SKM-1 treated with dmso at 0.1 percent for 144 hours (cell line): ENCODE results near the gene KITLG.
"Not testable (repeated sequence)": the region's sequence is repeated elsewhere in the genome, so short reads cannot be mapped to it uniquely, and the experiment has no call there.

ENCODE experiments used
- DNase-seq: peaks from one replicate; lab custom pipeline; 2025; ENCODE audit not compliant: unreplicated experiment; lab: John Stamatoyannopoulos, UW

The KITLG gene

GRCh38 chr12:88496891-88497371, 83.3 kb downstream of the KITLG start:
- no peak for DNase-seq

- no peak for DNase-seq
These were observed 83.8 kb downstream of the KITLG start for GRCh38 chr12:88496429-88496828.

- DNase-seq: no peak
These were observed 85.2 kb downstream of the KITLG start for GRCh38 chr12:88495031-88495430.

GRCh38 chr12:88494520-88494919, 85.8 kb downstream of the KITLG start:
- DNase-seq: no peak

- DNase-seq: no peak
These were observed 86.6 kb downstream of the KITLG start for GRCh38 chr12:88493636-88494035.

GRCh38 chr12:88490425-88490824, 89.8 kb downstream of the KITLG start:
- no peak for DNase-seq

GRCh38 chr12:88472775-88473174, 107.5 kb downstream of the KITLG start:
- DNase-seq: no peak

- no peak for DNase-seq
These were observed 108.0 kb downstream of the KITLG start for GRCh38 chr12:88472248-88472647.

- DNase-seq: no peak
These were observed 108.8 kb downstream of the KITLG start for GRCh38 chr12:88471331-88472045.

GRCh38 chr12:88469154-88469553, 111.1 kb downstream of the KITLG start:
- DNase-seq: no peak

GRCh38 chr12:88468581-88468980, 111.7 kb downstream of the KITLG start:
- DNase-seq: no peak

GRCh38 chr12:88466708-88467107, 113.6 kb downstream of the KITLG start:
- DNase-seq: not testable (repeated sequence)

- no peak for DNase-seq
These were observed 121.9 kb downstream of the KITLG start for GRCh38 chr12:88458327-88458726.

GRCh38 chr12:88453323-88453722, 126.9 kb downstream of the KITLG start:
- no peak for DNase-seq

- no peak for DNase-seq
These were observed 129.1 kb downstream of the KITLG start for GRCh38 chr12:88451205-88451604.

- DNase-seq: no peak
These were observed 130.1 kb downstream of the KITLG start for GRCh38 chr12:88450136-88450535.

- no peak for DNase-seq
These were observed 131.8 kb downstream of the KITLG start for GRCh38 chr12:88448337-88448915.

- DNase-seq: no peak
These were observed 134.4 kb downstream of the KITLG start for GRCh38 chr12:88445705-88446394.

- DNase-seq: no peak
These were observed 135.8 kb downstream of the KITLG start for GRCh38 chr12:88444481-88444880.
